ENCODE data around the gene TUBA3E. TPM values are rescaled to one million over a fixed set of nuclear protein-coding genes. Genes with fewer than 3 reads are reported as not detected.
"Not testable (repeated sequence)": the region's sequence is repeated elsewhere in the genome, so short reads cannot be mapped to it uniquely, and the experiment has no call there.

Gene TUBA3E
- total RNA-seq, 2 donors from 2014 or later: not detected

DNA sequence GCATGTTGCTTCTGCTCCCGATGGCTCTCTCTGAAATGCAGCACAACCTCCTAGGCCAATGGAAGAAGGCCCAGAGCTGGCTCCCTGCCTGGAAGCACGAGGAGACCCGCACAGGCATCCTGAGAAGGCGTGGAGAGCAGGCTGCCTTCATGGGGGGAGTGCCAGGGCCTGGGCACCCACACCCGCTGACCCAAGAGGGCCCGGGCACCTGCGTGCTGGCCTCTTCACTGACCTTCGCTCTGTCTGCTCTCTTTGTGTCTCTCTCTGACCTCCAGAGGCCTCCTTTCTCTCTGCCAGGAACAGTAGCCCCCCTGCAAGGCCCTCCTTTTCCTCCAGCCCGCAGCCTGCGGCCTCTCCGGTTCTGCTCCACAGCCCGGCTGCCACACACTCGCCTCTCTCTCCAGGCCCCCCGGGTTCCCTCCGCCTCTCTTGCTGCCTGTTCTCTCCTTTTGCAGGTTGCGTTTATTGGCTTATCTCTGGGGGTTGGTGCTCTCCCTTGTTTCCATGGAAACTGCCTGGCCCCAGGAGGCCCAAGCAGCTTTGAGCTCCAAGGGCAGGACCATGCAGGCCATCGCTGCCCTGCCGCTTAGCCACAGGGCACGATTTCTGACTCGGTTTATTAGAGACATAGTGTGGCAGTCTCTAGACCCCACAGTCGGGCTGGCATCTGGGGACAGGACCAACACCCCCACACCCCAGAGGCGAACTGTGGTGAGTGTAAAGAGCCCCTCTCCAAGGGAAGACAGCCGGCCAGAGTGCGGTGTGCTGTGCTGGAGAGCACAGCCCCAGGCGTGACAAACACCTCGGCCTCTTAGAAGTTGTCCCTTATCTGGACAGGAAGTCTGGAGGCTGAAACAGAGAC lies 14.5 kb downstream of the TUBA3E start:
- intact Hi-C loops (cut with DNase I): loop anchor here (5.0 kb wide), 1 partner anchor 159 kb away; the partner anchor contains the start of gene IMP4
- Histone ChIP-seq H3K4me3 (no peak overlapping the region), H3K27me3 (no peaks in the 10 kb centered on the region)

DNA sequence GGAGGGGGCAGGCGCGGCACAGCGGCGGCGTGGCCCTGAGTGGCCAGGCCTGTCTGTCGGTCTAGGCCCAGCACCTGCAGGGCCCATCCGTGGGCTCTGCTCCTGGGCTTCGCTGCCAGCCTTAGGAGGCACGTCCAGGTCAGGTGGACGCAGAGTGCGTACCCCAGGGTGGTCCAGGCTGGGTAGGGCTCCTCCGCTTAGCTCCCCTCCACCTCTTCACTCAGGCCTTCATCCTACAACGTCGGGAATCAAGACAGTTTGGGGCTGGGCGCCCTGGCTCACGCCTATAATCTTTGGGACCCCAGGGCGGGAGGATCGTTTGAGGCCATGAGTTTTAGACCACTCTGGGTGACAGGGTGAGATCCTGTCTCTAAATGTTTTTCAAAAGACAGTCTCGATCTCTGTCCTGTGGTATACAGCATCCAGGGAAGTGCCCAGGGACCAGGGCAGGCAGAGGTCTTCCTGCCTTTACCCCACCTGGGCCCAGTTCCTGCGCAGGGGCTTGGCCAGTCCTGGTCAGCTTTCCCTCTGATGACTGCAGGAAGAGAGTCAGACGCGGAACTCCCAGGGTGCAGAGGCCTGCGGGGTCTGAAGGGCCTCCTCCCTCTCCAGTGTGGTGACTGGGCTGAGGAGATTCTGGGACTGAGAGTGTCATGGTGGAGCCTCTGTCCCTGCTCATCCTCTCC lies 15.3 kb downstream of the TUBA3E start:
- 26 to 29% methylated on average over 4 to 16 of the region's 23 CpGs for WGBS, 2 donors
- ATAC-seq; H3K27me3 ChIP-seq; H3K36me3 ChIP-seq (replicated peaks in 1 of 2; ENCODE audit: insufficient read depth in 1 of 2, low read depth in 2 of 2); DNase-seq; H3K9me3 ChIP-seq: not testable (repeated sequence)
- Histone ChIP-seq H3K27ac (peak overlapping the region in 3 of 4 donors; percentile 1 to 90 (median 79)), H3K4me1 (peaks cover 27% of the 10 kb centered on the region), H3K4me3 (peak overlapping the region in 1 of 2 donors; percentile 86)
- intact Hi-C loops (cut with DNase I): loop anchor here (5.0 kb wide), 1 partner anchor 159 kb away; the partner anchor contains the start of gene IMP4

More for the DNA sequence above, 14.5 kb downstream of the TUBA3E start:
- ATAC-seq (no peak), DNase-seq (peak in 3 of 4 donors; percentile 7 to 21 (median 19))
- WGBS, 2 donors: 68 to 79% methylated on average over 25 to 26 of the region's 26 CpGs
- Histone ChIP-seq H3K9me3 (no peaks in the 10 kb centered on the region), H3K4me1 (peaks cover 27% of the 10 kb centered on the region), H3K27ac (no peak overlapping the region), H3K36me3 (replicated peaks in 1 of 2; ENCODE audit: insufficient read depth in 1 of 2, low read depth in 2 of 2) (no peaks in the 10 kb centered on the region)
- TF ChIP-seq, protein P1, sequence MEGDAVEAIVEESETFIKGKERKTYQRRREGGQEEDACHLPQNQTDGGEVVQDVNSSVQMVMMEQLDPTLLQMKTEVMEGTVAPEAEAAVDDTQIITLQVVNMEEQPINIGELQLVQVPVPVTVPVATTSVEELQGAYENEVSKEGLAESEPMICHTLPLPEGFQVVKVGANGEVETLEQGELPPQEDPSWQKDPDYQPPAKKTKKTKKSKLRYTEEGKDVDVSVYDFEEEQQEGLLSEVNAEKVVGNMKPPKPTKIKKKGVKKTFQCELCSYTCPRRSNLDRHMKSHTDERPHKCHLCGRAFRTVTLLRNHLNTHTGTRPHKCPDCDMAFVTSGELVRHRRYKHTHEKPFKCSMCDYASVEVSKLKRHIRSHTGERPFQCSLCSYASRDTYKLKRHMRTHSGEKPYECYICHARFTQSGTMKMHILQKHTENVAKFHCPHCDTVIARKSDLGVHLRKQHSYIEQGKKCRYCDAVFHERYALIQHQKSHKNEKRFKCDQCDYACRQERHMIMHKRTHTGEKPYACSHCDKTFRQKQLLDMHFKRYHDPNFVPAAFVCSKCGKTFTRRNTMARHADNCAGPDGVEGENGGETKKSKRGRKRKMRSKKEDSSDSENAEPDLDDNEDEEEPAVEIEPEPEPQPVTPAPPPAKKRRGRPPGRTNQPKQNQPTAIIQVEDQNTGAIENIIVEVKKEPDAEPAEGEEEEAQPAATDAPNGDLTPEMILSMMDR (IDR thresholded peaks at IDR 0.05): no peak
- no peak for TF ChIP-seq POLR2A (IDR thresholded peaks at IDR 0.05)

DNA sequence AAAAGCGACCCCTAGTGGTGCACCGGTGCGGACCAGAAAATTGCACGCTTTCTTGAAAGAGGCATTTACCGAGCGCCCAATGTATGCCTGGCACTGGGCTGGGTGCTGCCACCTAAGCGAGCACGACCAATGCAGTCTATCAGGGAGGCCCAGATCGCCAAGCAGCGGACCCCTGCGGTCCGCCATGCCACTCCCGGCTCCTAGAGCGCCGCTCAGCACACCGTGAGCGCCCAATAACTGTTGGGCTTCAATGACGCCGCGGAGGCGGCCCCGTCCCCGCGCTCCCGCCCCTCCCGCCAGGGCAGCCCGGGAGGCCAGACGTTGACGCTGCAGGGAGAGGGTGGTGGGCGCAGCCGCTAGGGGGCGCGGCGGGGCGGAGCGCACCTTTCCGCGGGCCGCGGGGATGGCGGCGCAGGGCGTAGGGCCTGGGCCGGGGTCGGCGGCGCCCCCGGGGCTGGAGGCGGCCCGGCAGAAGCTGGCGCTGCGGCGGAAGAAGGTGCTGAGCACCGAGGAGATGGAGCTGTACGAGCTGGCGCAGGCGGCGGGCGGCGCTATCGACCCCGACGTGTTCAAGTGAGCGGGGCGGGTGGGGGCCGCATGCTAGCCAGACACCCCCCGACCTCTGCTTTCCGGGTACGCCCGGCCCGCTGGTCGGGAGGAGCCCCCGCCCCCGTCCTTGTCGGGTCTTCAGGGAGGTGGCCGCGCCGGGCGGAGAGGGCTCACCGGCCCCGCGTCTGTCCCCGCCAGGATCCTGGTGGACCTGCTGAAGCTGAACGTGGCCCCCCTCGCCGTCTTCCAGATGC lies 16.2 kb downstream of the TUBA3E start, which contains the start of gene MZT2B:
Gene MZT2B, plus strand, starts transcription at position 383 of the 803 bp plus-strand sequence. Its CDS starts 21 bp downstream, at position 404.
- not testable (repeated sequence) for H3K27me3 ChIP-seq; H3K9me3 ChIP-seq; H3K36me3 ChIP-seq (replicated peaks in 1 of 2; ENCODE audit: insufficient read depth in 1 of 2, low read depth in 2 of 2)
- peak; percentile 46 to 58 (median 56) for TF ChIP-seq POLR2A (IDR thresholded peaks at IDR 0.05)
- TF ChIP-seq, protein P1 (IDR thresholded peaks at IDR 0.05): peak; percentile 48 to 94 (median 89)
- Histone ChIP-seq H3K4me1 (peaks cover 27% of the 10 kb centered on the region), H3K4me3 (peak within 1 kb of the TSS; percentile 86 to 90), H3K27ac (peak within 1 kb of the TSS; percentile 79 to 93 (median 91))
- intact Hi-C loops (cut with DNase I): loop anchor here (5.0 kb wide), 1 partner anchor 160 kb away; the partner anchor contains the start of gene IMP4
- ATAC-seq (peak; percentile 87), DNase-seq (peak; percentile 86 to 89 (median 88))
- 0 to 1% methylated on average over 1 to 72 of the region's 86 CpGs for WGBS, 2 donors

GRCh38 chr2:130181325-130181879 lies 16.8 kb downstream of the TUBA3E start, which contains the start of gene SMPD4:
Gene SMPD4 (minus strand): TSS chr2:130181602. CDS start chr2:130176592, 5,010 bp downstream.
- Histone ChIP-seq H3K9me3 (no peaks in the 10 kb centered on the region), H3K4me1 (peaks cover 27% of the 10 kb centered on the region), H3K36me3 (replicated peaks in 1 of 2; ENCODE audit: insufficient read depth in 1 of 2, low read depth in 2 of 2) (no peaks in the 10 kb centered on the region), H3K4me3 (peak within 1 kb of the TSS; percentile 86 to 90), H3K27ac (peak within 1 kb of the TSS; percentile 79 to 93 (median 91)), H3K27me3 (no peaks in the 10 kb centered on the region)
- 0% methylated on average over 44 to 53 of the region's 55 CpGs for WGBS, 2 donors
- ATAC-seq (peak; percentile 90), DNase-seq (peak; percentile 97 to 98 (median 98))
- intact Hi-C loops (cut with DNase I): loop anchor here (5.0 kb wide), 1 partner anchor 161 kb away; the partner anchor contains the start of gene IMP4
- peak; percentile 34 to 69 (median 58) for TF ChIP-seq POLR2A (IDR thresholded peaks at IDR 0.05)
- TF ChIP-seq, protein P1 (IDR thresholded peaks at IDR 0.05): no peak

DNA sequence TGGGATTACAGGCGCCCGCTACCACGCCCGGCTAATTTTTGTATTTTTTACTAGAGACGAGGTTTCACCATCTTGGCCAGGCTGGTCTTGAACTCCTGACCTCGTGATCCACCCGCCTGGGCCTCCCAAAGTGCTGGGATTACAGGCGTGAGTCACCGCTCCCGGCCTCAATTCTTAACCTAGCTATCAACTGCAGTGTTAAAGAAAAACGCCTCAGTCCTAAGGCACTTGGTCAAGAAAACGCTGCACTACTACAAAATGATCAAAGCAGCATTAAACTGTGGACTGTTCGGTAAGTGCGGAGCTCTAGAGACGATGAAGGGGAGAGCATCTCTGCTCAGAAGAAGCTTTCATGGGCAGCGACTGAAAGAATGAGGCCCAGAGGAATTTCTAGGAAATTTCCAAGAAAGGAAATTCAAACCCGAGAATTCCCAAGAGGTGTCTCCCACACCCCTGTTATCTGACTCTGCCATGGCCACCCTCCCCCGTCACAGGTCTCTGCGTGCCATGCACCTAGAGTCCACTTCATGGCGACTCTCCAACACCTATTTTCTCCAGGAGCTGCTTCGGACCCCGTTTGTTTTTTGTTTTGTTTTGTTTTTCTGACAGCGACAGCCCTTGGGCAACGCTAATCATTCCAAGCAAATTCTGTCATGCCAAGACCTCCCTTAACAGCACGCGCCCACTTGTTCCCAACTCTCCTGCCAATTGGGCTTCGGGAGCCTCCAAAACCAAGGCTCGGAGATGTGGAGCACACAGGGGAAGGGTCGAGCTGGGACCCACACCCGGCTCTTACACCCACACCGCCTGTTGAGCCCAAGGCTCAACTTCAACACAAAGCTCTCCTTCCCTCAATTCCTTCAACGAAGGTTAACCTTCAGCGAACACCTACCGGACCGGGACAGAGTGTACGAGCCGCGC lies 17.6 kb downstream of the TUBA3E start:
- not testable (repeated sequence) for H3K27me3 ChIP-seq; ATAC-seq; DNase-seq; H3K36me3 ChIP-seq (replicated peaks in 1 of 2; ENCODE audit: insufficient read depth in 1 of 2, low read depth in 2 of 2); H3K9me3 ChIP-seq
- intact Hi-C loops (cut with DNase I): loop anchor here (5.0 kb wide), 1 partner anchor 162 kb away; the partner anchor contains the start of gene IMP4
- 21 to 28% methylated on average over 34 to 38 of the region's 38 CpGs for WGBS, 2 donors
- H3K4me3 ChIP-seq: peak overlapping the region; percentile 86 to 90
- peak overlapping the region; percentile 50 to 93 (median 84) for H3K27ac ChIP-seq
- H3K4me1 ChIP-seq: peaks cover 27% of the 10 kb centered on the region

DNA sequence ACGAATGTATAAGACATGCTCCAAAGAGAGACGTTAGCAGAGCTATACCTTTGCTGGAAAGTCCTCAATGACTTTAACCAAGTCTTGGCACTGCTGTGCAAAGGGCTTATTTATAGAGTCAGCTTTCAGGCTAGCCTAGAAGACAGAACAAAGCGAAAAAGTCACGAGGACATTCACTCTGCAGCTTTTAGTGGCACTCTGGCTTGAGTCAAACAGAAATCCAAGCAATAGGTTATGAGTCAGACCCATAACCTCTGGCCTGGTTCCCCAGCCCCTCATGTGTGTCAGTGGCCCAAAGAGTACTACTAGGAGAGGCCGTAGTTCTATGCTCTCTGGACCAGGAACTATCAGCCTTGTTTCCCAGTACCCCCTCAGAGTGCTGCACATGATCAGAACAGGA lies 23.4 kb downstream of the TUBA3E start:
- H3K9me3 ChIP-seq; H3K27me3 ChIP-seq; intact Hi-C loops (cut with DNase I); H3K36me3 ChIP-seq (replicated peaks in 1 of 2; ENCODE audit: insufficient read depth in 1 of 2, low read depth in 2 of 2); H3K4me1 ChIP-seq; H3K27ac ChIP-seq; H3K4me3 ChIP-seq; ATAC-seq; DNase-seq: not testable (repeated sequence)
- WGBS, 2 donors: 86 to 88% methylated on average over 5 of the region's 5 CpGs

All from body of pancreas (tissue), 4 donors.